HG03159 (cell line): Measurements from ENCODE around the gene XAGE2.
A peak's percentile ranks its signal among the peaks of the same experiment; 100 is the strongest.
"Not testable (repeated sequence)": the region's sequence is repeated elsewhere in the genome, so short reads cannot be mapped to it uniquely, and the experiment has no call there.

Experiments
- ATAC-seq: cut with Tn5 transposase; IDR thresholded peaks from one replicate; pipeline ENCODE4 v1.9.1; 2021; ENCODE audit warnings: mild to moderate bottlenecking, moderate library complexity; ENCODE audit not compliant: unreplicated experiment

XAGE2 gene, protein sequence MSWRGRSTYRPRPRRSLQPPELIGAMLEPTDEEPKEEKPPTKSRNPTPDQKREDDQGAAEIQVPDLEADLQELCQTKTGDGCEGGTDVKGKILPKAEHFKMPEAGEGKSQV

DNA sequence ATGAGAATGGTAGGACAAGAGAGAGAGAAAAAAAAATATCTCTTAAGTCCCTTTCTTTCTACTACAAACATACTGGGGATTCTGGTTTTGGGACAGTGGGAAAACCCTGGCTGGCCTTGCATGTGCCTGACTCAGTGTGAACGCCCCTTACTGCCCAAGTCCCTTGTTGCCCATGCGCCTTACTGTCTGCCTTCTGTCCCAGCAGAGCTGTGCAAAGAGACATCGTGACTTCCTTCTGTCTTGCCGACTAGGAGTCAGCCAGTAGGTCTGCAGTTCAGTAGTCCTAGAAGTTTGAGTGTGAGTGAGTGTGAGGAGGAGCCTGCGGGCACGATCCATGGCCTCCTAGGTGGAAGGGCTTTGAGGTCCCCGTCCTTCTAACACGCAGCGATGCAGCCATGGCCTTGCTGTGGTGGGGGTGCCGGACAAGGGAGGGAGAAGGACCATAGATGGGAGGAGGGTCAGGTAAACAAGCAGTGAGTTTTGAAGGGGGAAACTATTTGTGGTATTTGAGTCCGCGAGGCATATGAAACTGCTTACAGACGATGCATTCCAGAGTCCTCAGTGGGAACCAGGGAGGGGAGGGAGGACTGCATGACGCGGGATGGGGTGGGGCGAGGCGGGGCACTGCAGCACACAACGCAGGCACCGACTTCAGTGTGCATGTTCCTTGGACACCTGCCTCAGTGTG is at the start of gene XAGE2:
XAGE2 (plus strand) TSS at position 654 of the 688 bp plus-strand sequence. CDS start 994 bp downstream, outside the sequence.
- no peak for ATAC-seq

DNA sequence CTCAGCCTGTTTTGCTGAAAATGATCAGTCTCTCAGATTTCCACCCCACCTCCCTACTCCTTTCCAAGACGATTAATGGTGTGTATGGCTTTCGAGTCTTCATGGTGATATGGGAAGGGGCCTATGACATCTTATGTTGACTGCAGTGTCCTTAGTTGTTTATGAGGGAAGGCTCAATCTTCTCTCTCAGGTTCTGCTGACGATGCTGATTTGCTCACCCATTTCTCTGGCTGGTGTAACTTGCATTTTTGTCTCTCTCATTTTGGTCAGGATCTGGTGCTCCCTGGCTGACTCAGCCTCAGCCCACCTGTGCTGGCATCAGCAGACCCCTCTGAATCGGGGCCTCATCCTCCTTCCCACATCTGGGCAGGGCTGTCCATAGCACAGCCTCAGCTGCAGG is 31.4 kb upstream of the XAGE2 start:
- ATAC-seq, result no peak

DNA sequence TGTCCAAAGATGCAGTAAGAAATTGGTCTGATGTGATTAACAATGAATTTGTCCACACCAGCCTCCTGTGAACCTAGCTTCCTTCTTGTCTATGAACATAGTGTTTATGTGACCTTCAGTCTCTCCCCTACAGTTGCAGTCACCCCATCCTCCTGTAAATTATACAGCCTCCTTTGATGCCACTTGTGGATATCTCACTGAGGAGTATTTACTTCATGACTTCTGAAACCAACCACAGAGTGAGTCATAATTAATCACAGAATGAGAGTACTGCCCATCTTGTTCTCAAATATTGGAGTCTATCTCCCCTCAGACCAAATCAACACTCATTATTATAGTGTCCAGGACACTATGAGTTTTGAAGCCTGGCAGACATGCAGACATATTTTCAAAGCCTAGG is 27.3 kb upstream of the XAGE2 start:
- no peak for ATAC-seq

DNA sequence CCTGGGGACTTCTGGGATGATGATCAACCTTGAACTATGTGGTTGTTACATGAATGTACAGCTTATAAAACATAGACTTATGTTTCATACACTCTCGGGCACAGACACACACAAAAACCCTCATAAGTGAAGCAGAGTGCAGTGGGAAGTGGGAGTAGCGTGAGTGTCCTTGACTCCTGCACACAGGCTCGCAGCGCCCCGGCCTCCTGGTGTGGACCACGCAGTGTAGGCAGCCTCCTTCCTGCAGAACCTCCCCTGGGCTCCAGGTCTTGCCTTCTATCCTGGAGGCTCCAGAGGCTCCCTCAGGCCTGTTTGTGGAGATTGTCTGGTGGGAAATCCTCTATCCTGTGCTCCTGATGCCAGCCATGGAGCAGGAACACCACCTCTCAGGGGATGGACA is 25.7 kb upstream of the XAGE2 start:
- not testable (repeated sequence) for ATAC-seq

DNA sequence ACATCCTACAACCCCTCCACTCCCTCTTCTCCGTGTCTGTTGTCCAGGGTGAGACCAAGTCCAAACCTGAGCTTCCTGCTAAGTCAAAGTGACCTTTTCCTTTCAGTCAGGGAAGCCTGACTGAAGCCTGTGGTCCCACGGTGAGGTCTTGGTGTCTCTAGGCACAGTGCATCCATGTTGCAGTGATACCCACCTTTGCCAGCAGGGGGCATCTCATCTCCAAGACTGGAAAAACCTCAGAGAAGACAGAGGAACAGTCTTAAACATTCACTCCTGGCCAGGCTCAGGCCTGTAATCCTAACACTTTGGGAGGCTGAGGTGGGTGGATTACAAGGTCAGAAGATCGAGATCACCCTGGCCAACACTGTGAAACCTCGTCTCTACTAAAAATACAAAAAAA is 23.4 kb upstream of the XAGE2 start:
- peak; percentile 62 for ATAC-seq

DNA sequence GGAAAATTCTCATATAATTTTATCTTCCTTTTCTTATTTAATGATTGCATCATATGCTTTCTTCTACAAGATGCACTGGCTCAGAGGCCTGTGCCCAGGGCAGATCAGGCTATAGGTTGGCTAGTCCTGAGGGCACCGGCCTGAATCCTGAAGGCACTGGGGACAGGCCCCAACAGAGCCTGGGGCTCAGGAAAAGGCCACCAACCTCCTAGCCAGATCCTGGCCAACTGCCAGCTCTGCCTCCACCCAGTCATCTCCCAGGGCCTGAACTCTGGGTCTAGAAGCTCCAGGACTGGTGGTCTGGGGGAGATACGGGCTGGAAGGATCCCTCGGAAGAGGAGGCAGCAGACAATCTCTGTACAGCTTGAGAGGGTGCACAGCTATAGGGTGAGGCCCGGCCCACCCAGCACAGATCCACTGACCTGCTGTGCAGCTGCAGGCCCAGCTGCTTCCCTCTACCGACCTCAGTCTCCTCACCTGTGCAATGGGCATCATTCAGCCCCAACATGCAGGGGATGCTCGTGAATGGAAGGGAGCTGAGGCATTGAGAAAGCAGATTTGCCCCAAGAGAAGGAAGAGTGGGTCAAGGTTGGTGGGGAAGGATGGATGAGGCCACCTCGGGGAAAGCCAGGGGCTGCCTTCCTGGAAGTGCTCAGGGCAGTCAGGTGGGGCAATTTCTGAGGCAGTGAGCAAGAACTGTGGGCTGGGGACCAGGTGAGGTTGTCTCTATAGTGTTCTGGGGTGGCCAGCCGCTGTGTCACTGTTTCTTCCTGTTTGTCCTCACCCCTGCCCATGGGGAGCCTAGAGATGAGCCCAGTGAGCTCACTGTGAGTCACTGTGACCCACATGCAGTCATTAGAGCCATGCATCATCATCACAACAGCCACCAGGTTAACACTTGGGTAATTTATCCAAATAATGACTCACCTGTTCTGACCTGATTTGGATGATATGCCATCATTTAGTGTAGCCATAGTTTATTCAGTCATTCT is 22.4 kb upstream of the XAGE2 start:
- no peak for ATAC-seq

DNA sequence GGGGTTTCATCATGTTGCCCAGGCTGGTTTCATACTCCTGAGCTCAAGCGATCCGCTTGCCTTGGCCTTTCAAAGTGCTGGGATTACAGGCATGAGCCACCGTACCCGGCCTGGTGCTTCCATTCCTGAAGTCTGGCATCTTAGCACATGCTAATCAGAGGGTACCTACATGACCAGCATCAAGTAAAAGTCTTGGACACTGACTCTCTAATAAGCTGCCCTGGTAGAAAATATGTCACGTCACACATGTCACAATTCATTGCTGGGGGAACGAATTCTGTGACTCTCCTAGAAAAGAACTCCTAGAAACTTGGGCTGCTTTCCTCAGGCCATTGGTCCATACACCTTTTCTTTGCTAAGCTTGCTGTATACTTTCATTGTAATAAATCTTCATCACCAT is 19.1 kb upstream of the XAGE2 start:
- ATAC-seq, result no peak

DNA sequence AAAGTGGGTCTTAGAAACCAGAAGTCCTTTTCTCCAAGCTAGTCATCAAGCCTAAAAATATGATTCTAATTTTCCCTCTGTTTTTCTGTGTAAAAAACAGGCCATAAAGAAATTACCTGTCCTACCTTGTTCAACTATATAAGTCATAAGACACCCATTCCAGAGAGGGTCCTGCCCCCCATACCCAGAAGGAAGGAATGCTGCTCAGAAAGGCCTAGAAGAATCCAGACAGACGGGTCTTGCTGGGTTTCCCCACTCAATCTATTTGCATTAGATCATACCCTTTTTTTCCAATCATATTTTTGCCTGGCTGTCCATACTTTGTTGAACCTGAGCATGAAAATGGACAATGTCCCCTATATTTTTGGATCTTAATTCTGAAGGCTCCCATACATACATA is 16.3 kb upstream of the XAGE2 start:
- no peak for ATAC-seq

DNA sequence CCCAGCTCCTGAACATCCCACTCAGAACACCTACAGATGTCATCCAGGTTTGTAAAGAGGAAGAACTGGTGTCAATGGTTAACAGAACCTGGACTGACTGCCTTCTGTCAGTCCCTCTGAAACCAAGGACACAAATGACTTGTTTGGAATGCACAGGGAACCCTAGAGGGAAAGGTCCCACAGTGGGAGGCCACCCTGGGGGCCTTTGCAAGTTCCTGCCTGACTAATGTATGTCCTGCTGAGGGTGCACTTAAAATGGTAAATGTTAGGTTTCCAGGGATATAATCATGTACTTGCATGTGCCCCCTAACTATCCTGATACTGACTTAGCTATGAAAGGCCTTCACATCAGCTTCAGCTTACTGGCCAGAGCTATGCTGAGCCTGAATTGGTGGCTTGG is 15.0 kb upstream of the XAGE2 start:
- ATAC-seq, result no peak

DNA sequence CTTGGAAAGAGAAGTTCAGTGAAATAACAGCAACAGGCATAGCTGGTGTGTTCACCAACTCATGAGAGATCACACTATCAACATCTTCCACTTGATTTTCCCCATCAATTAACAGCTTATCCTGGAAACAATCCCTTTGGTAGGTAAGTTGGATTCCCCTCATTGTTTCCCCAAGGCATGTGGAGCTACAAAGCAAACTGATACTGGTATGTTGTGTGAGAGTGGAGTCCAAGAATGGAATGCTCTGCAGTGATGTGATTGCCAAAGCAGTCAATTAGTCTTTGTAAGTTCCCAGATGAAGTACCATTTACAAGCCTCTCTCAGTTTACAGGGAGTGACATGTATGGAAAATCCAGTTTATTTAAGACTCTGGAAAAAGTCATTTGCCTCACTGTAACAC is 13.7 kb upstream of the XAGE2 start:
- ATAC-seq, result no peak

DNA sequence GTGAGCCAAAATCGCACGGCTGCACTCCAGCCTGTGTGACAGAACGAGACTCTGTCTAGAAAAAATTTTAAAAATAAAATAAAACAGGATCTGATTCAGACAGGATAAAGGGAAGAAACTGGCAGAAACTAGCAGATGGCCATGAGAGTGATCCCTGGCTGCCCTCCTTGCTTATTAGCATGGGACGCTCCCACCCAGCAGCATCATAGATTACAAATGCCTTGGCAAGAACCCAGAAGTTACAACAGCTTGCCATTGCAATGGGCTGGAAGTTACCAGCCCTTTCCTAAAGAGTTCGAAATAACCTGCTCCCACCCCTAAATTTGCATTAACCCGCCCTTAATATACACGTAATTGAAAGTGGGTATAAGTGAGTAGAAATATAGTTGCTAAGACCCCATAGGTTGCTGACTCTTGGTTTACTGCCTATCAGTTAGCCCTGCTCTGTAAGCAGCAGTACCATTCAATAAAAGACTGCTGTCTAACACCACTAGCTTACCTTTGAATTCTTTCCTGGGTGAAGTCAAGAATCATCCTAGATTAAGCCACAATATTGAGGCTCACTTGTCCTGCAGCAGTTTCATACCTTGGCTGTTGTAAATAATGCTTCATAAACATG is 9.1 kb upstream of the XAGE2 start:
- ATAC-seq, result no peak

DNA sequence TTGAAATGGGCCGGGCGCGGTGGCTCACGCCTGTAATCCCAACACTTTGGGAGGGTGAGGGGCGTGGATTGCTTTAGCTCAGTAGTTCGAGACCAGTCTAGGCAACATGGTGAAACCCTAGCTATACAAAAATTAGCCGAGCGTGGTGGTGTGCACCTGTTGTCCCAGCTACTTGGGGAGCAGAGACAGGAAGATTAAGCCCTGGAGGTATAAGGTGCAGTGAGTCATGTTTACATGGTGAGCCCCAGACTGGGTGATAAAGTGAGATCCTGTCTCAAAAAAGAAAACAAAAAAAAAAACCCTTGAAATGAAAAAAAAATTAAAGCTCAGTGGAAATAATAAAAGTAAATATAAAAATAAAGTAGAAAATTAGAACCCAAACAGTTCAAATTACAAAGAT is 6.9 kb upstream of the XAGE2 start:
- no peak for ATAC-seq

DNA sequence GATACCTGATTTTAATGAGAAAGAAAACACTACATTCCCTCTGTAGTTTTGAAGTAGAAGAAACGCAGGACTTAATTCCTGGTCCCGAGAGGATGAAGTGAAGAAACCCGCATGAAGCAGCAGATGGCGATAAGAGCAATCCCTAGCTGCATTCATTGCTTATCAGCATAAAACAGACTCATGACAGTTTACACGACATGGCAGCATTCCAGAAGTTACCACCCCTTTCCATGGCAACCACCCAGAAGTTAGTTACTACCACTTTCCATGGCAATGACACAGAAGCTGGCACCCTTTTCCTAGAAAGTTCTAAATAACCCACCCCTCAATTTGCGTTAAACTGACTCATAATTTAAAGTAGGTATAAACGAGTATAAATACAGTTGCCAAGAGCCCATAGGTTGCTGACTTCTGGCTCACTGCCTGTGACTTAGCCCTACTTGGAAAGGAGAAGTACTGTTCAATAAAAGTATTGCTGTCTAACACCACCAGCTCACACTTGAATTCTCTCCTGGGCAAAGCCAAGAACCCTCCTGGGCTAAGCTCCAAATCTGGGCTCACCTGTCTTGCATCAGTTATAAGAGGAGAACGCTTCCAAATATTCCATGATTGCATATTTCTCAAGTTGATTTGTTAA is 5.5 kb upstream of the XAGE2 start:
- no peak for ATAC-seq

DNA sequence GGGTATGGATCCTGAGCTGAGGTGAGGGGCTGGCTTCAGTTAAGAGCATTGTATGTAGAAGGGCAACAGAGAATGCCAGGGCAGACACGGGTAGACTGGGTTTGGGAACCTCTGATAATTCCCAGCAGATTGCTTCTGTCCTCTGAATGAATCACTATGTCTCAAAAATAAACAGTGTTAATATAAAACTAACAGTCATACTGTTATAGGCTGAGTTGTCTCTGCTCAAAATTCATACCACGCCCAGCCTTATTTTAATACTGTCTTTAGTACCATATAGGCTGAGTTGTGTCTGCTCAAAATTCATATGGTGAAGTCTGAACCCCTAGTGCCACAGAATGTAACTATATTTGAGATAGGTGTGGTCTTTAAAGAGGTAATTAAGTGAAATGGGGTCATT is 10.0 kb downstream of the XAGE2 start:
- no peak for ATAC-seq

DNA sequence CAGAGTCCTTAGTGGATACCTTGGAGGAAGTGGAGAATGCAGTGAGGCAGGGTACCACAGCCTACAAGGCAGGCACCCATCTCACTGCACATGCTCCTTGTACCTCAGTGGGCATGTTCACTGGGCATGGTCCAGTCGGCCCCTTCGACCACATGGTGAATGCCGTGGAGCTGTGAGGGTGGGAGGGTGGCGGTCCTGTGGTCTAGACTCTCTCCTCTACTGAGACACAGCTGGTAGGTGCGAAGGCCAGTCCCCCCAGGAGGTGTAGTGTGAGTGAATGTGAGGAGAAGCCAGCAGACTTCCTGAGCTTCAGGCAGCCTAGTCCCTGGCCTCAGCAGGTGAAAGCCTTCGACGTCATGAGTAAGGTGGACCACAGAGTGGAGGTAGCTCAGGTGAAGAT is 12.2 kb downstream of the XAGE2 start:
- ATAC-seq, result no peak

DNA sequence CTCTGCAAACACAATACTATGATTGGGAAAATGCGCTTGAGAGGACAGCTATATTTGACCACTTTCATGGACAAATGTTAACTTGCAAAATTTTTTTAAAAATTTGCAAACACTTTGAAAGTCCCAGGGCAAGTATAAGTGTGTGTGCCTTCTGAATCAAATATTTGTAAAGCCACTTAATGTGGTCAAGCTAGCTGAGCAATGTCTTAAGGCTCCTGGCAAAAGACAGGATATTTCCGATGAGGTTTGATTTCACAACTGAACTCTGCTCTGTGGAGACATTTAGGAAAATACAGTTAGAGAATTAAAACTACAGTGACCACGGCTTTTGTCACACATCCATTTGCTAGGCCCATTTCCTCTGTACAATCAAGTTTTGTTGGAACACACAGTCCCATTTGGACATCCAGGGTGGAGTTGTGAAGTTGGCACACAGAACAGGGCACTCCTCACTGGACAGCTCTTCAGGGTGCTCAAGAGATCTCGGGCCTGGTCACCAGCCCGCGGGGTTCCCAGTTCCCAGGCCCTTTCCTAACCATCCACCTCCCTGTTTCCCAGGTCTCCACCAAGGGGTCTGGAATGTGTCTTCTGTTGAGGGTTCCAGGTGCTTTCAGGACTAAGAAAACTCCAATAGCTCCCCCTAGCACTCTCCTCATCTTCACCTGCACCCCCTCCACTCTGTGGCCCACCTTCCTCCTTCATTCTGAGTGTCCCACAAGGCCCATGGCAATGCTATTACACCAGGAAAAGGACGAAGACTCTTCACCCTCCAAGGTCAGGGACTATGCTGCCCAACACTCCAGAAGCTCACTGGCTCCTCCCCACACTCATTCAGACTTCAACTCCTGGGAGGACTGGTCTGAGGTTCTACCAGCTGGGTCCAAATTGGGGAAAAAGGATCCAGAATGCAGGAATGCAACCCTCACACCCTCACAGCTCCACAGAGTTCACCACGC is 41.9 kb downstream of the XAGE2 start:
- ATAC-seq, result no peak

DNA sequence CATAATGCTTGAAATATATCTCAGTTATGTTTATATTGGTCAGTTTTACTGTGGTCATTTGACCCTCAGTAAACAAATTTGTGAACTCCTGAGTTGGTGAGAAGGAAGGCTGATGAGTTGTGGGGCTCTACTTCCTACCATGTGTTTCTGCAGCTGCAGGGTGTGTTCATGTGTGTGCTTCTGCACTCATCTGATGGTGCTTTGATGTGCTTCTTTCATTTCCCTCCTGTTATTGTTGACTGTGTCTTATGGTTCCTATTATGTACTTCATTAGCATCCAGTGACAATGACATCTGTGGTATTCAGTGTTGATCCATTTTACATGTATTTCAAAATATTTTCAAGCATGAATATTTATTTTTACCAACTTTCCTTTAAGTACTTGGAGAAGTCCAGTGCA is 46.5 kb downstream of the XAGE2 start:
- ATAC-seq, result no peak

DNA sequence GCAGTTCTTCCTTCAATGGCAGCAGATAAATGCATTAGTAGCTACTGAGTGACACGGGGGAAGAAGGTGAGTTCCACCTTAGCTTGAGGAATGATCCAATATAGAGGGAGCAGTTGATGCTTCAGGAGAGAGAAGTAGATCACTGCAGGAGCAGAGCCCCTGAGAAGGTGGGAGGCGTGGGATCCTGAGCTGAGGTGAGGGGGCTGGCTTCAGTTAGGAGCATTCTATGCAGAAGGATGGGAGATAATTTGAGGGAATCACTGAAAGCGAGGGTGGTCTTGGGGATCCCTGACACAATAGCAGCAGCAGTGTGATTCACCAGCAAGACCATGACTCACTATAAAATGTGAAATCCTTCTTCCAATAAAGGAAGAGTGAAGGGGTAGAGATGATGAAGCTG is 48.0 kb downstream of the XAGE2 start:
- ATAC-seq, result no peak

DNA sequence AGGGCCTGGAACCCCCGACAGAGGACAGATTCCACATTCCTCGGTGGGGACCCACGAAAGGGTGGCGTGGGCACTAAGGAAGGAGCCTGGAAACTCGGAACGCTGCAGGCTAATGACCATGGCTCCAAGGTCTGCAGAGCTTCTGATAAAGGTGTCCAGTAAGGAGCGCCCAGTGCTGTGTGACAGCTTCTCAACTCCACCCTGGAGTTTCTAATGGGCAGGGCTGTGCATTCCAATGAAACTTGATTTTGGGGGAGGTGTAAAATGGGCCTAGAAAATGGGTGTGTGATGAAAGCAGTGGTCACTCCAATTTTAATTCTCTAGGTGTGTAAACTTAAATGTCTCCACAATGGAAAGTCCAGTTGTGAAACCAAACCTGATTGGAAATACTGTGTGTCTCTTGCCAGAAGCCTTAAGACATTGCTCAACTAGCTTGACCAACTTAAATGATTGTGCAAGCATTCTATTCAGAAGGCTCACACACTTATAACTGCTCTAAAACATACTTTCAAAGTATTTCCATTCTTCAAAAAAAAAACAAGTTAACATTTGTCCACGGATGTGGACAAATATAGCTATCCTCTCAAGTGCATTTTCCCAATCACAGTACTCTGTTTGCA is 52.1 kb downstream of the XAGE2 start:
- no peak for ATAC-seq
